Raji (cell line): Measurements from ENCODE around the gene AEN.

Experiments used
- POLR2A ChIP-seq: IDR thresholded peaks from 2 replicates; pipeline ENCODE4 v1.6.1; 2011; ENCODE audit warnings: low read depth, low read length, control low read depth; ENCODE audit not compliant: insufficient read depth

Gene AEN

DNA sequence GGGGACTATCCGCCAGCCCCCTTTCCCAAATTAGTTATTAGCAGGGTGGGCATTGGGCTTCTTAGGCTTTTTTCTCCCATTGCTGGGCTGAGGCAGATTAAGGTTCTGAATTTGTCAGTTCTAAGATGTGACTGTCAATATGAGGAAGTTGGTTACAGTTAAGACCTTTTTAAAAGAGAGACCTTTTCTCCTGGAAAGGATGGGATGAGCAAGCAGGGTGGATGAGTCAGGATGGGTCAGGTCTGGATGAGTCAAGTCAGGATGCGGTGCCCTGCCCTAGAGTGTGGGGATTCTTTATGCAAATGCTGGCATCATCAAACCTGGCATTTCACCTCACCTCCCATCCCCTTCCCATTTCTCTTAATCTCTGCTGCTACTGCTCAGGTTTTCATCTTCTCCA, 1.9 kb downstream of the AEN start:
- no peak for TF ChIP-seq POLR2A

DNA sequence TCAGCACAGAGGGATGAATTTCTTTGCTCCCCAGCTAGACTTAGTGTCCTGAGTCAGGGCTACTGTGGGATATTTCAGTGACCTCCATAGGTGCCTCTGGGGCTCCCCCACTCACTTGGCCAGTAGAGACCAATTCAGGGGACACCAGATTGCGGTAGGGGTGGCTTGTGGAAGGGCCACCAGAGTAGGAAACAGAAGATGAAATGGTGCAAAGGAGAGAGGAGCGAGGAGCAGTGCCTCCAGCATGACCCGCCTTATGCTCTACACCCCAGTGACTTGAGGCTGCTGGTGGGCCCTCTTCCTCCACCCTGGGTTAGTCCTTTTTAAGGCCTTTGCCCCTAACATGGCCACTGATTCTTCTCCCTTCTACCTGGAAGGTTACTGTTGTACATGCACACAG, 2.5 kb downstream of the AEN start:
- no peak for TF ChIP-seq POLR2A

DNA sequence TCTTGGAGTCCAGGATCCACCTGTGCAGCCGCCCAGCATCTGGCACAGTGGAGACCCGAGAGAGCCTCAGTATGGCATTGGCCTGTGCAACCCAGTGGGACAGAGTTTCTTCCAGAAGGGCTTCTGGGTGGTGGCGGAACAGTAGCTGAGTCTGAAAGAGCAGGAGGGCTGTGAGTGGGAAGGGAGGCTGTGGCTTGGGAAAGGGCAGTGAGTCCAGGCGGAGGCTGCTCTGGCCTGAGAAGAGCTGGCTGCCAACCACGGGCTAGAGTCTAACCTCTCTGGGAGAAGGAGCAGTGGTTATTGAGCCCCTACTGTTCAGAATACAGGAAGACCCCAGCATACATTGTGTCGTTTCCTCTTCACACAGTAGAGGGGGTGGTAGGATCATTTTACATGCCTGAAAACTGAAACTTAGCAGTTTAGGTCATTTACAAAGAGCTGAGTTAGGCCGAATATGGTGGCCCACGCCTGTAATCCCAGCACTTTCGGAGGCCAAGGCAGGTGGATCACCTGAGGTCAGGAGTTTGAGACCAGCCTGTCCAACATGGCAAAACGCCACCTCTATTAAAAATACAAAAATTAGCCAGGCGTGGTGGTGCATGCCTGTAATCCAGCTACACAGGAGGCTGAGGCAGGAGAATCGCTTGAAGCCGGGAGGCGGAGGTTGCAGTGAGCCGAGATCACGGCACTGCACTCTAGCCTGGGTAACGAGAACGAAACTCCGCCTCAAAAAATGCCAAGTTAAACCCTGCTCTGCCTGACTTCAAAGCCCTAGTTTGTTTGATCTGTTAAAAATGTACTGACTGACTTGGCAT, 3.2 kb downstream of the AEN start:
- TF ChIP-seq POLR2A = no peak

DNA sequence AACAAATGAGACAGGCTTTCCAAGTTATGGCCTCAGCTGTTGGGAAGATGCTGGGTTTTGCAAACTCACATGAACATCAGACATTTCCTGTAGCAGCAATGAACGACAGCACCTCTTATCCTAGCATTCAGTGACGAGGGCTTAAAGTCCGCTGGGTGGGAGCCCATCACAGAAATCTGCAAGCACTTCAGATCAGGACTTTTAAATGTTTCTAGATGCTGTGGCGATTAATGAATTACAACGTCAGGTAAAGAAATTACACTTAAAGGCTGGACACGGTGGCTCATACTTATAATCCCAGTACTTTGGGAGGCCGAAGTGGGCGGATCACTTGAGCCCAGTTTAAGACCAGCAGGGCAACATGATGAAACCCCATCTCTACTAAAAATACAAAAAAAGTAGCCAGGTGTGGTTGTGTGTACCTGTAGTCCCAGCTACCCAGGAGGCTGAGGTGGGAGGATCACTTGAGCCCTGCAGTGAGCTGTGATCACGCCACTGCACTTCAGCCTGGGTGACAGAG, 3.9 kb downstream of the AEN start:
- no peak for TF ChIP-seq POLR2A

DNA sequence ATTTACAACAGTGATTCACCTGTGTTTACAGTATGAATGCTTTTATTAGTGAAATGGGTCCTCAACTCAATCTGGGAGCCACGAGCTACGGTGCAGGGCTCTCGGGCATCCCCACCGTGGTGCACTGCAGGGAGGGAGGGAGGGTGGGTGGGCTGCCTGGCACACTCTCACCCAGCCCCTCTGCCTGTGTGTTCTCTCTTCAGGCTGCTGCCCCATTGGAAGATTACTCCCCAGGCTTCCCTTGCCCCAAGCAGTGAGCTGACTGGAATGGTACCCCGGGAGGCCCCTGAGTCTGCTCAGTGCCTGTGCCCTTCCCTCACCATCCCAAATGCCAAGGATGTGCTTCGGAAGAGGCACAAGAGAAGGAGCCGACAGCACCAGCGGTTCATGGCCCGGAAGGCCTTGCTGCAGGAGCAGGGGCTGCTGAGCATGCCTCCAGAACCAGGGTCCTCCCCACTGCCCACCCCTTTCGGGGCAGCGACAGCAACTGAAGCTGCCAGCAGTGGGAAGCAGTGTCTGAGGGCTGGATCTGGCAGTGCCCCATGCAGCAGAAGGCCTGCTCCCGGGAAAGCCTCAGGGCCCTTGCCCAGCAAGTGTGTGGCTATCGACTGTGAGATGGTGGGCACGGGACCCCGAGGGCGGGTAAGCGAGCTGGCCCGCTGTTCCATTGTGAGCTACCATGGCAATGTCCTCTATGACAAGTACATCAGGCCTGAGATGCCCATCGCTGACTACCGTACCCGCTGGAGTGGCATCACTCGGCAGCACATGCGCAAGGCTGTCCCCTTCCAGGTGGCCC, 5.0 kb downstream of the AEN start:
- no peak for TF ChIP-seq POLR2A

DNA sequence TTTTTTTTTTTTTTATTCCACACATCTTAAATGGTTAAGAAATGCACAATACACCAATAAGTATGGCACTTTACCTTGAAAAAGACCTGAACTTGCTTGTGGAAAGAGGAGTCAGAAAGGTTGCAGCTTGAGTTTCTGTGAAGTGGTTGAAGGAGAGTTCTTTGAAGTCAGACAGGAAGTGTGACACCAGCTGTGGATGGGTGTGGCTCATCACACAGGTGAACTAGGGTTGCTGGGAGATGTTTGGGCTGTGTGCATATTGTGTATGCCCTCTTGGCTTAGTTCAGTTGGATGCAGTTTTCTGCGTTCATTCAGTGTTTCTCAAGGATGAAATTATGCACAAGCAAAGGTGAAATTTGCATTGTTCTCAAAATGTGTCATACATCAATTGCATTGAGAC, 6.3 kb downstream of the AEN start:
- no peak for TF ChIP-seq POLR2A

DNA sequence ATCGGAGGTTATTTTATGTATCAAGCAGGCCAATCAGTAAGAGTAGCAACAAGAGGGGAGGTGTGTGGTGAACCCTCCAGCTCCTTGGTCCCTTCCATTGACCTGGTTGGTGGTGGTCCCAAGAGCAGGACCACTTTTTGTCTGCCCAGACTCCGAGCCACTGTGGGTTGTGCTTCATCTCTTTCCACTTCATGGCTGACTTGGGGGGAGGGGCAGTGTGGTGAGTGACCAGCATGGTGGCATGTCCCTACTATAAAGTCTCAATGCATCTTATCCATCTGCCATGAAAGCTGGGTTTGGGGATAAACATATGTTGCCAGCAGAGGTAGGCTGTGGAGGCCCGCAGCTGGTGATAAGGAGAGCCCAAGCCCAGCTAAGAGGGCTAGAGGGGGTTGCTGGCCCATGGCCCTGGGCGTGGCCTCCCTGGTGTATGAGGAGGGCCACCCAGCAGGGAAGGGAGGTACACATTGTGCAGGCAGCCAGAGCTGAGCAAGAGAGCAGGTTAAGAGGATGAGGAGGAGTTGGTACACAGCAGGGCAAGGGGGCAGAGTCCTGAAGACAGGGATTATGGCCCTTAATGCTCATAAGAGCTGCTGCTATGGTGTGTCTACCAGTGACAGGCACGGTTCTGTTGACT, 7.0 kb downstream of the AEN start:
- no peak for TF ChIP-seq POLR2A

DNA sequence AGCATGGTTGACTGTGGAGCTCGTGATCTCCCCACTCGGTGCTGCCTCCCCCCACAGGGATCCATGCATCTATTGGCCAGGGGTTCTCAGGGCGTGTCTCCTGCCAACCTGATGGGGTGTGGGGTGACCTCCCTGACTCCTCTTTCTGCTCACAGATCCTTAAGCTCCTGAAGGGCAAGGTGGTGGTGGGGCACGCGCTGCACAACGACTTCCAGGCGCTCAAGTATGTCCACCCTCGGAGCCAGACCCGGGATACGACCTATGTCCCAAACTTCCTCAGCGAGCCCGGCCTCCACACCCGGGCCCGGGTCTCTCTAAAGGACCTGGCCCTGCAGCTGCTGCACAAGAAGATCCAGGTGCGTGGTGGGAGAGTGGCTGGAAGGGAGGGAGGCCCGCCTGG, 7.9 kb downstream of the AEN start:
- TF ChIP-seq POLR2A = no peak

DNA sequence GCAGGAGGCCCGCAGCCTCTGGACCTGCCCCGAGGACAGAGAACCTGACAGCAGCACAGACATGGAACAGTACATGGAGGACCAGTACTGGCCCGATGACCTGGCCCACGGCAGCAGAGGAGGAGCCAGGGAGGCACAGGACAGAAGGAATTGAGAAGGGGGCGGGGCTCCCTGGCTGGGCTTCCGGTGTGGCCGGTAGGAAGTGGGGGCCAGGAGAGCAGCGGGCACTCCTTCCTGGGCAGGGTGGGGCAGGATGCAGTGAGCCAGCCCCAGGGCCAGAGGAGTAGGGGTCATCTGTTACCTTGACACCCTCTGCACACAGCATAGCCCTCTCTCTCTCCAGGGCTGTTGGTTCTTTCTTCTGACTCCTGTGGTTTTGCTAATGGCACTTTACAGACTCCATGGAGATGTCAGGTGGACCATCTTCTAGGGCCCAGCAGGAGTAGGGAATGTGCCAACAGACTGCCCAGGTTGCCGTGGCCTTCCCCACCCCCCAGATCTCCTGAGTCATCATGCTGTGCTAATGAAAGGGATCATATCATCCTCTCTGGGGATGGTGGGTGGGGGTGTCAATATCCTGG, 9.1 kb downstream of the AEN start:
- no peak for TF ChIP-seq POLR2A

DNA sequence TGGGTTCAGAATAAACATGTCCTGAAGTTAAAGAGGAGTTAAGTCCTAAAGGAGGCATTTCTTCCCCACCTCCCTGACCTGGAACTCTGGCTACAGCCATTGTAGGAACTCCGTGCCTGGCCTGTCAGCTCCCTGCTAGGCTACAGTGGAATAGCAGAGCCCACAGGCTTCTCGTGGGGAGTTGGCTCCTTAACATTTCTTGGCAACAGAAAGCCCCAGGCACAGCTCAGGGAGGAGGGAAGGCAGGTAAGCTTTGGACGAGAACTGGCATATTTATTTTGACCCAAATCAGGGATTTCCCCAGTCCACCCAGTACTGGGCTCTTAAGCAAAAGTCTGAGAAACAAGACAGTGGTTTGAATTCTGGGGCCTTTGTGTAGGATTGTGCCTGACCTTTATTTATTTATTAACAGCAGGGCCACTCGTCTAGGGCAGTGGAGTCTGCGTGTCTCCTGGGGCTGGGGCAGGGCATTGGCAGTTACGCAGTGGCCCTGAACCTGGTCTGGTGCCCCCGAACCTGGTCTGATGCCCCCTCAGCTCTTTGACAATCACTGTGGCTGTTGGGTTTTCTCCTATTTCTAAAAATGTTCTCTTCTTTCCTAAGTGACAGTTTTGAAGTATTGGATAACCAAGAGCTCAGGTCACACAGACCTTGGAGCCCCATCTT, 9.8 kb downstream of the AEN start:
- no peak for TF ChIP-seq POLR2A

DNA sequence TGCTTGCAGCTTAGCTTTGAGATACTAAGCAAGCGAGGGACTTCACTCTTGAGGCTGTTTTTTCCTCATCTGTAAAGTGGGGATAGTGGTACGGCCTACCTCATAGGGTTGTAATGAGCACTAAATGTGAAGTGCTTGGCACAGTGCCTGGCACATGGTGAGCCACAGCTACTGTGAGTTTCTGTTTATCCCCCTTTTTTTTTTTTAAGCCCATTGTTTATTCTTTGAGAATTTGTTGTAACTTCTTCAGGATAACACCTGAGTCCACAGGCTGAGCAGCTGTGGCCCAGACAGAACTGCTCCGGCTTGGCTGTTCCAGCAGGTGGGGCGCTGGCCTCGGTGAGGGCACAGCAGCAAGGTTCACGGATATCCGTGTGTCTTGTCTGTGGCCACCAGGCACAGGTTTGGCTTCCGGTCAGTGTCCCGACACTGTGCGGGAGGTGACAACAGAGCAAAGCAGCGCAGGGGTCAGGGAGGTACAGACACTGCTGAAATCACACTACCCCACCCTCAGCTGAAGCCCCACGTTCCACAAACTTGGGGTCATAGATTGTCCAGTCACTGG, 10.4 kb downstream of the AEN start:
- no peak for TF ChIP-seq POLR2A

DNA sequence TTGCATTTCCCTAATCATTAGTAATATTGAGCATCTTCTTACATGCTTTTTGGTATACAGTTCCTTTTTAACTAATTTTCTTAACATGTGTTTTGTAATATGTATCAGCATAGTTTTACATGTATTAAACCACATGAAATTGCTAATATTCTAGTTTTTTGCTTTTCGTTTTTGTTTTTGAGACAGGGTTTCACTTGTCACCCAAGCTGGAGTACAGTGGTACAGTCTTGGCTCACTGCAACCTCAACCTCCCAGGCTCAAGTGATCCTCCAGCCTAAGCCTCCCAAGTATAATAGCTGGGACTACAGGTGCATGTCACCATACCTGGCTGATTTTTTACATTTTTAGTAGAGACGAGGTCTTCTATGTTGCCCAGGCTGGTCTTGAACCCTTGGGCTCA, 13.3 kb downstream of the AEN start:
- TF ChIP-seq POLR2A = no peak

DNA sequence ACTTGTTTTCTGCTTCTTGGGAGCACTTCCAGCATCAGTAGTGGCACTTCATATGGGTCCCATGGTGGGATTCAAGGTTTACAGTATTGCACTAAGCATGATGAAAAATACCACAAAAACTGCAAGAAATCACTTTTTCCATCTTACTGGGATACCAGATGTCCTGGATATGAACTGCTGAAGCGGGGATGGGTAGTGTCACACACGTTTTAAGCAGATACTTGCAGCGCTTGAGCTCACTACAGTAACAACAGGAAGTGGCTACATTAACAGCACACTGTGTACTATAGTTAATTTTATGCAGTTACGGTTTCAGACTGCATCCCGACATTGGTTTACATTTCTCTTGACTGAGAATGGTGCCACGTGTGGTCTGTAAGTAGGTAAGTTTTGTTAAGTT, 14.2 kb downstream of the AEN start:
- TF ChIP-seq POLR2A = peak; percentile 36; the same call in 1 of the 2 replicates

DNA sequence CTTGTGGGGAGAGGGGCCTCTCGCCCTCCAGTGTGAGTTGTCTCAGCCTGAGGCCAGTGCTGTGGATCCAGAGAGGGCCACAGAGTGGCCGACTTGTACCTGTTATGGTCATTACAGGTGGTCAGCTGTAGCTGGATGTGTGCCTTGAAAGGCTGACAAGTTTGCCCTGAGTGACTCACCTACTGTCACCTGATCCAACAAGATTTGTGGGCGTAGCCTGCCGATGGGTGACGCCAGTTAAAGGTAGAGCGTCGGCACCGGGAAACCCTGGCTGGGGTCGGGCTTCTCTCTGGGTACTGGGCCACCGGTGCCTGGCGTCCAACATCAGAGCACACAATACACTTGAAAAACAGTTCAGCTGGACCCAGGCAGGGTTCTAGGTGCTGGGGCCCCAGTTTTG, 14.9 kb downstream of the AEN start:
- 0 out of 2 replicates have a peak, but pooled peaks have one; percentile 11 for TF ChIP-seq POLR2A
